HG02884 (cell line): ENCODE results near the gene OPRL1.

Experiments
- ATAC-seq: cut with Tn5 transposase; IDR thresholded peaks from one replicate; pipeline ENCODE4 v1.9.1; 2021; ENCODE audit warnings: mild to moderate bottlenecking, moderate library complexity; ENCODE audit not compliant: unreplicated experiment

Gene OPRL1

DNA sequence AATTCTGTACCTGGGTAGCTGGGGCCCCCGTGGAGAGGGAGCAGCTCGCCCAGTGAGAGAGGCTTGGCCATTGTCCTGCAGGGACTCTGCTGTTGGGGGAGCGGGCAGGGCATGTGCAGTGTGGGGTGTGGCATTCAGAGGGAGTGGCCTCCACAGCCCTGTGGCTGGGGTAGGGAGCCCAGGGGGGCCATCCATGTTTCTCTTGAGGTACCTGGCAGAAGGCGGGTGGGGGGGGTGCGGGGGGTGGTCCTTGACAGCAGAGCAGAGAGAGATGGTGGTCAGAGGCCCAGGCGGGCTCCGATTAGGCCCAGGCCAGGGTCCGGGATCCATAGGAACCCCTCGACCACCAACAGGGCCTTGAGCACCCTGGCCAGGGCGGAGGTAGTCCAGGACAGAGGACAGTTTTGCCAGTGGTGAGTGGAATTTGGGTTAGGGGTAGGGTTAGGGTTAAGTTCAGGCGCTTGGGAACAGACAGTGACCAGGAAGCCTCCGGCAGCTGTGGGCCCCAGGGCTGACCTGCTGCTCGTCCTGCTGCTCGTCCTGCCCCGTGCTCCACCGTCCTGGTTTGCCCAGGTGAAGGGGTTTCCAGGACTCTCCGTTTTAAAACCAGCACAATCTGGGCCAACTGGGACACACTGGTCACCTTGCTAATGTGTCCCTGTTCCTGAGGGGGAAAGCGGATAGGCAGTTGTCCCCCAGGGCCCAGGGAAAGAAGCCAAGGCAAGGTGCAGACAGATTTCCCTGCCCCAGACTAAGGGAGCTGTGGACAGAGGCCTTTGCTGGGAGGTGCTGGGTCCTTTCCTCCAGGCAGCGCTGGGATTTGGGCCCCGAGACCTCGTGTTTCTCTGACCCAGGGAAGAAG, 59.5 kb downstream of the OPRL1 start:
- no peak for ATAC-seq

GRCh38 chr20:64140061-64140931, 60.4 kb downstream of the OPRL1 start:
- no peak for ATAC-seq

DNA sequence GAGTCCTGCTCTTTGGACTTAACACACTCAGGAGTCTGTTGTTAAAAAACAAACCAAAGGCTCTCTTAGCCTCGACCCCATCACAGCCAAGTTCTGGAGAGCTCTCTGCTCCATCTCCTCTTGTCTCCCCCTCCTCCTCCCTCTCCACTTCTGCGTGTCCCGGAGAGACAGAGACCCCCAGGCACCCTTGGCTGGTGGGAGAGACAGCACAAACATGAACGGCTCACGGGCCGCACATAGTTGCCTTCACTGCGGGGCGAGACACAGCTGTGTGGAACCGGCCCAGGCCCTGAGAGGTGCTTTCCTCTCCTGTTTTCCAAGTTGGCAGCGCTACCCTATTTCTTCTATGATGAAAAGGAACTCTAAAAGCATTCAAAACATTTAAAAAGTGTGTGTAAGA, 61.1 kb downstream of the OPRL1 start:
- no peak for ATAC-seq

- ATAC-seq = no peak
These were observed 62.7 kb downstream of the OPRL1 start for GRCh38 chr20:64142590-64142989.

DNA sequence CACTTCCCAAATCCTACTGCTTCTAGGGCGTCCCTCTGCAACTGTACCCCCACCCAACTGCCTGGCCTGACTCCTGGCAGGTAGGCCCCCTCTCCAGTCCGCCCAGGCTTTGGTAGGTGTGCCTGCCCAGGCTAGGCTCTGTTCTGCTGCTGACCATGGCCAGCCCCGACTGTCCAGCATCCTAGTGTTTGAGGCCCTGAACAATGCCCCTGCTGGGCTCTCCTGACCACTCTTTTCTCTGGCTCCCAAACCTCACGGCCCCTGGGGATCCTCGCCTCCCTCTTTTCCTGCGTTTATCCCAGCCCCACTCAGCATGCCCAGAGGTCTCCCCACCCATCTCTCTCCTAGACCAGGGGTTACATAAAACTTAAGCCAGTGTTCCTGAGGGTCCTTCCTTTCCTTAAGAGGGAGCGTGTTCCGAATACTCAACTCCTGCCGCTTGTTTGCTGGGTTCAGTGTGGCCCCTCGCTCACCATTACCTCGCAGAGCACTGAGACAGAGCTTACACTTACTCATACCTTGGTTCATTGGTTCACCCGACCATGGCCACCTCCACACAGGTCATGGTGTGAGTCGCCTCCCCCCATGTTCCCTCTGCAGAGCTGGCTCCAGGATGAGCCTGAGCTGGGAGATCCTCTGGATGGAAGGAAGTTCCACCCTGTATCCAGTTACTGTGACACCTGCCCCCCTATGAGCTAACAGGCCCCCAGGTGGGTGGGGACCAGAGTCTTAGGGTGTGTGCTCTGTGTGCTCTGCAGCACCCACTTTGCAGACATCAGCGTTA, 63.3 kb downstream of the OPRL1 start:
- no peak for ATAC-seq

DNA sequence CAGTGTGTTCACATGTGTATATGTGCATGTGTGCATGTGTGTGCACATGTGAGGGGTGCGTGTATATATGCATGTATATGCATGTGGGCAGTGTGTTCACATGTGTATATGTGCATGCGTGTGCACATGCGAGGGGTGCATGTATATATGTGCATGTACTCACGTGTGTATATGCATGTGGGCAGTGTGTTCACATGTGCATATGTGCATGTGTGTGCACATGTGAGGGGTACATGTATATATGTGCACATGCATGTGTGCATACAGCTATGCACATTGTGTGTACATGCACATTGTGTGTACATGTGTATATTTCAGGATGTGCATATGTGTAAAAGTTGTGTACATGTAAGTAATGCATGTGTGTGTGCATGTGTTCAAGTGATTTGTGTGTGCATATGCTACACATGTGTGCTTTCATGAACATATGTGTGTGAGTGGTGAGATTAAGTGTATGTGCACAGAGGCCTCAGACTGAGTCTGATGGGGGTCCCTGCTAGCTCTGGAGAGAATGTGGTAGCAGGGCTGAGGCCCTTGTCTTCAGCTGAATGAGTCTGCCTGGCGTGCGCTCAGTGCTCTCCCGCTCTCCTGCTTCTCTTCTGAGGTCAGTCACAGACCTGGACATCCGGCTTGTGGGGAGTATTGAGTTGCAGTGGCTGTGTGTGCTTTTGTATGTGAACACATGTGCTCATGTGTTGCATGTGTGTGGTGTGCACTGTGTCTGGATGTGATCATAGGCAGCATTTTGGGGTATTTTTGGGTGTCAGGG, 64.4 kb downstream of the OPRL1 start:
- no peak for ATAC-seq

GRCh38 chr20:64145458-64146300, 65.8 kb downstream of the OPRL1 start:
- no peak for ATAC-seq

DNA sequence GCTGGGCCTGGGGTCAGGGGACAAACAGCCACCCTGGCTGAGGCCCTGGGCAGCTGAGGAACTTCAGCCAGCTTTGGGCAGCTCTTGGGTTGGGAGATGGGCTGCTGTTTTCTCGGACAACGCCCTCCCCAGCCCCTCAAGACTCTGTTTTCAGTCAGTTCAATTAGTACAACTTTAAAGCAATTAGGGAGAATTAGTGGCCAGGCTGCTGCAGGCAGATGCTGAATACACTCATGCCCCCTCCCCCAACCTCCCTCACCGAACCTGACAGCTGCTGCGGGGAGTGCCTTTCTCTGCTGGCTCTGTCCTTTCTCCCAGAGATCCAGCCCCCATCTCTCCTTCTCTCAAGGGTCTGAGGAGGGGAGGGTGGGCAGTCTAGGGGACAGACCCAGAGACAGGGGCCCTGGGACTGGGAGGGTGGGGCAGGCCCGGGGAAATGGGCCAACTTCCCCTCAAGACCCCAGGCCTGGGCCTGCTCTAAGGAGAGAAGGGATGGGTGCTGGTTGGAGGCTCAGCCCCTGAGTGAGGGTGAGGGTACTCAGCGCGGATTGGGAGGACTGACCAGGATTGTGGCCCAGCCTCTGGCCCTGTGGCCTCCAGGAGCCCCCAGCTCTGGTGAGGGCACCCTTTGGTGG, 66.5 kb downstream of the OPRL1 start:
- no peak for ATAC-seq

DNA sequence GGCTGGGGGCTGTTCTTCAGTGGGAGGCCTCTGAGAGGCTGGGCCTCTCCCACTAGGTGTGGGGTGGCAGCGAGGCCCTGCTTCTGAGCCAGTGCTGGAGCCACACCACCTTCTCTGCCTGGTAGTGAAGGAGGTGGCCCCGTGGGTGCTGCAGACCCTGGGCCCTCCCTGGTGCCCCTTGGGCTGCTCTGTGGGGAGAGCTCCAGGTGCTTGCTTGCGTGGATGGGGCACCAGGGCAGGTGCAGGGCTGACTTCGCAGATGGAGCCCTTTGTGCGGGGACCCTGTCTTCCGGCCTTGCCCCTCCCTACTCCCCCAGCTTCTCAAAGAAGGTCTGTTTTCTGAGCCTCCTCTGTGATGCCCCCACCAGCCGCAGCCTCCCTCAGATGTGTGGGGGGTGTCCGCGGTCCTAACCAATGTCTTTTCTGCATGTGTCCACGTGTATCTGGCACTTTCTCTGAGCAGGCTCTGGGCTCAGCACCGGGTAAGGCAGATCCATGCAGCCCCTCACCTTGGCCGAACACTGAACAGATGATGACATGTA, 67.1 kb downstream of the OPRL1 start:
- no peak for ATAC-seq

- ATAC-seq = no peak
These were observed 68.7 kb downstream of the OPRL1 start for GRCh38 chr20:64148581-64148980.

DNA sequence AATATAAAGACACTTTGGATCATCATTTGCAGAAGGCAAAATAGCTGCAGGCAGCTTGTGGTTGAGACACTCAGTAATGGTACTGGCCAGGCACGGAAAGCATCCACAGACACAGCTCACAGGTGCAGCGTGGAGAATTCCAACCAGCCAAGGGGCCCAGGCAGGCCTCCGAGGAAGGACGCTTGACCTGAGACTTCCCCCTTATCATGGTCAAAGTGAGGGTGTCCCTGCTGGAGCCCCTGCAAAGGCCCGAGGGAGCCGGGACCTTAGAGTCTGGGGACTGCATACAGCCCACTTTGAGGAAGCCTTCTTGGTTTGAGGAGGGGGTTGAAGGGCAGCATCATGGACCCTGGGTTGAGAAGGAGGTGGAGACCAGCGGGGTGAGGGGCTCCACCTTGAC, 69.3 kb downstream of the OPRL1 start:
- ATAC-seq = no peak

DNA sequence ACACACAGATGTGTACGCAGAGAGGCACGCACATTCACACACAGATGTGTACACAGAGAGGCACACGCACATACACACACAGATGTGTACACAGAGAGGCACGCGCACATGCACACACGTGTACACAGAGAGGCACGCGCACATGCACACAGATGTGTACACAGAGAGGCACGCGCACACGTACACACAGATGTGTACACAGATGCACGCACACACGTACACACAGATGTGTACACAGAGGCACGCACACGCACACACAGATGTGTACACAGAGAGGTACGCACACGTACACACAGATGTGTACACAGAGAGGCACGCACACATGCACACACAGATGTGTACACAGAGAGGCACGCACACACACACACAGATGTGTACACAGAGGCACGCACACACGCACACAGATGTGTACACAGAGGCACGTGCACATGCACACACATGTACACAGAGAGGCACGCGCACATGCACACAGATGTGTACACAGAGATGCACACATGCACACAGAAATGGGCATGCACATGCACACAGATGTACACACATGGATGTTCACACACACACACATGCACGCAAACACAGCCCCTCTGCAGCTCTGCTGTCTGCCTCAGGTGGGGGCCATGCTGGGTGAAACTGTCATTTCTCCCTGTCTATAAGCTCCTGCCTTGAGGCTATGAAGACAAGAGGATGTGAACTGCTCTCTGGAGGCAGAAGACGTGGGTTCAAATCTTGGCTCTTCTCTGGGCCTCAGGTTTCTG, 70.1 kb downstream of the OPRL1 start:
- no peak for ATAC-seq
